ENCODE data around the gene KCTD17.

Gene KCTD17

GRCh38 chr22:37051391-37052385 lies at the start of gene KCTD17:
KCTD17 (plus strand) TSS chr22:37051742; CDS start chr22:37051761, 19 bp downstream.
- Histone ChIP-seq H3K4me3 (peak within 1 kb of the TSS; percentile 37), H3K4me1 (no peaks in the 10 kb centered on the region), H3K9me3 (no peaks in the 10 kb centered on the region), H3K36me3 (replicated peaks) (no peaks in the 10 kb centered on the region), H3K27me3 (ENCODE audit: low read depth) (no peaks in the 10 kb centered on the region)
- peak; percentile 60 to 81 for DNase-seq (ENCODE audit: low spot score in 2 of 2)
- in situ Hi-C loops (cut with MboI; ENCODE audit: low sequenced_read_pairs): no loop called here

GRCh38 chr22:37001826-37002225 lies 49.7 kb upstream of the KCTD17 start:
- Histone ChIP-seq H3K9me3 (no peaks in the 10 kb centered on the region), H3K4me1 (no peaks in the 10 kb centered on the region), H3K4me3 (no peak overlapping the region), H3K36me3 (replicated peaks) (no peaks in the 10 kb centered on the region), H3K27me3 (ENCODE audit: low read depth) (peaks cover 4% of the 10 kb centered on the region)
- no peak for DNase-seq (ENCODE audit: low spot score in 2 of 2)
- in situ Hi-C loops (cut with MboI; ENCODE audit: low sequenced_read_pairs): no loop called here

- in situ Hi-C loops (cut with MboI; ENCODE audit: low sequenced_read_pairs): no loop called here
- Histone ChIP-seq H3K27me3 (ENCODE audit: low read depth) (peaks cover 4% of the 10 kb centered on the region), H3K4me3 (no peak overlapping the region), H3K9me3 (no peaks in the 10 kb centered on the region), H3K36me3 (replicated peaks) (no peaks in the 10 kb centered on the region), H3K4me1 (no peaks in the 10 kb centered on the region)
- DNase-seq (ENCODE audit: low spot score in 2 of 2): no peak
These were observed 48.9 kb upstream of the KCTD17 start for GRCh38 chr22:37002633-37003032.

GRCh38 chr22:37007651-37008050 lies 43.9 kb upstream of the KCTD17 start:
- H3K36me3 ChIP-seq (replicated peaks): no peaks in the 10 kb centered on the region
- DNase-seq (ENCODE audit: low spot score in 2 of 2): no peak
- in situ Hi-C loops (cut with MboI; ENCODE audit: low sequenced_read_pairs): no loop called here

GRCh38 chr22:37008365-37008764 lies 43.2 kb upstream of the KCTD17 start:
- Histone ChIP-seq H3K36me3 (replicated peaks) (no peaks in the 10 kb centered on the region), H3K27me3 (ENCODE audit: low read depth) (peaks cover 6% of the 10 kb centered on the region), H3K4me3 (no peak overlapping the region), H3K4me1 (no peaks in the 10 kb centered on the region), H3K9me3 (no peaks in the 10 kb centered on the region)
- in situ Hi-C loops (cut with MboI; ENCODE audit: low sequenced_read_pairs): no loop called here
- no peak for DNase-seq (ENCODE audit: low spot score in 2 of 2)

More at GRCh38 chr22:37007651-37008050, 43.9 kb upstream of the KCTD17 start:
- Histone ChIP-seq H3K4me3 (no peak overlapping the region), H3K4me1 (no peaks in the 10 kb centered on the region), H3K9me3 (no peaks in the 10 kb centered on the region), H3K27me3 (ENCODE audit: low read depth) (peaks cover 6% of the 10 kb centered on the region)

- in situ Hi-C loops (cut with MboI; ENCODE audit: low sequenced_read_pairs): no loop called here
- no peak for DNase-seq (ENCODE audit: low spot score in 2 of 2)
- Histone ChIP-seq H3K4me3 (no peak overlapping the region), H3K27me3 (ENCODE audit: low read depth) (peaks cover 6% of the 10 kb centered on the region), H3K4me1 (no peaks in the 10 kb centered on the region), H3K9me3 (no peaks in the 10 kb centered on the region), H3K36me3 (replicated peaks) (no peaks in the 10 kb centered on the region)
These were observed 42.1 kb upstream of the KCTD17 start for GRCh38 chr22:37009490-37009889.

- H3K4me1 ChIP-seq: no peaks in the 10 kb centered on the region
- H3K9me3 ChIP-seq: no peaks in the 10 kb centered on the region
- H3K36me3 ChIP-seq (replicated peaks): no peaks in the 10 kb centered on the region
- DNase-seq (ENCODE audit: low spot score in 2 of 2): no peak
- no peak overlapping the region for H3K4me3 ChIP-seq
- H3K27me3 ChIP-seq (ENCODE audit: low read depth): peaks cover 6% of the 10 kb centered on the region
- in situ Hi-C loops (cut with MboI; ENCODE audit: low sequenced_read_pairs): no loop called here
These were observed 41.4 kb upstream of the KCTD17 start for GRCh38 chr22:37010174-37010573.

- no peaks in the 10 kb centered on the region; the same call in 1 of the 2 replicates for H3K36me3 ChIP-seq (replicated peaks)
- H3K9me3 ChIP-seq: no peaks in the 10 kb centered on the region
- H3K4me1 ChIP-seq: no peaks in the 10 kb centered on the region
- H3K4me3 ChIP-seq: no peak overlapping the region
- DNase-seq (ENCODE audit: low spot score in 2 of 2): no peak
- in situ Hi-C loops (cut with MboI; ENCODE audit: low sequenced_read_pairs): no loop called here
- H3K27me3 ChIP-seq (ENCODE audit: low read depth): peaks cover 6% of the 10 kb centered on the region
These were observed 40.6 kb upstream of the KCTD17 start for GRCh38 chr22:37010976-37011375.

GRCh38 chr22:37011472-37011871 lies 40.1 kb upstream of the KCTD17 start:
- Histone ChIP-seq H3K4me1 (no peaks in the 10 kb centered on the region), H3K27me3 (ENCODE audit: low read depth) (peaks cover 2% of the 10 kb centered on the region; the same call in 1 of the 2 replicates), H3K4me3 (no peak overlapping the region), H3K9me3 (no peaks in the 10 kb centered on the region), H3K36me3 (replicated peaks) (no peaks in the 10 kb centered on the region; the same call in 1 of the 2 replicates)
- no peak for DNase-seq (ENCODE audit: low spot score in 2 of 2)
- in situ Hi-C loops (cut with MboI; ENCODE audit: low sequenced_read_pairs): no loop called here

- no peak for DNase-seq (ENCODE audit: low spot score in 2 of 2)
- no peak overlapping the region for H3K4me3 ChIP-seq
- in situ Hi-C loops (cut with MboI; ENCODE audit: low sequenced_read_pairs): no loop called here
- no peaks in the 10 kb centered on the region for H3K9me3 ChIP-seq
- peaks cover 2% of the 10 kb centered on the region for H3K36me3 ChIP-seq (replicated peaks)
- no peaks in the 10 kb centered on the region for H3K4me1 ChIP-seq
- H3K27me3 ChIP-seq (ENCODE audit: low read depth): peaks cover 2% of the 10 kb centered on the region; the same call in 1 of the 2 replicates
These were observed 39.2 kb upstream of the KCTD17 start for GRCh38 chr22:37012262-37012904.

- H3K4me1 ChIP-seq: no peaks in the 10 kb centered on the region
- no peaks in the 10 kb centered on the region for H3K9me3 ChIP-seq
- DNase-seq (ENCODE audit: low spot score in 2 of 2): no peak
- H3K4me3 ChIP-seq: no peak overlapping the region
- H3K36me3 ChIP-seq (replicated peaks): peaks cover 7% of the 10 kb centered on the region
- in situ Hi-C loops (cut with MboI; ENCODE audit: low sequenced_read_pairs): no loop called here
- H3K27me3 ChIP-seq (ENCODE audit: low read depth): peaks cover 2% of the 10 kb centered on the region; the same call in 1 of the 2 replicates
These were observed 38.6 kb upstream of the KCTD17 start for GRCh38 chr22:37012956-37013355.

GRCh38 chr22:37014415-37014806 lies 37.1 kb upstream of the KCTD17 start:
- H3K9me3 ChIP-seq: no peaks in the 10 kb centered on the region
- no peak overlapping the region for H3K4me3 ChIP-seq
- in situ Hi-C loops (cut with MboI; ENCODE audit: low sequenced_read_pairs): no loop called here
- DNase-seq (ENCODE audit: low spot score in 2 of 2): no peak
- peaks cover 3% of the 10 kb centered on the region; the same call in 1 of the 2 replicates for H3K4me1 ChIP-seq
- H3K36me3 ChIP-seq (replicated peaks): peaks cover 12% of the 10 kb centered on the region
- H3K27me3 ChIP-seq (ENCODE audit: low read depth): no peaks in the 10 kb centered on the region; the same call in 1 of the 2 replicates

GRCh38 chr22:37014835-37015586 lies 36.5 kb upstream of the KCTD17 start:
- Histone ChIP-seq H3K27me3 (ENCODE audit: low read depth) (no peaks in the 10 kb centered on the region), H3K9me3 (no peaks in the 10 kb centered on the region)

More at GRCh38 chr22:37014835-37015586, 36.5 kb upstream of the KCTD17 start:
- Histone ChIP-seq H3K4me3 (no peak overlapping the region), H3K4me1 (peaks cover 3% of the 10 kb centered on the region; the same call in 1 of the 2 replicates), H3K36me3 (replicated peaks) (peaks cover 12% of the 10 kb centered on the region)
- in situ Hi-C loops (cut with MboI; ENCODE audit: low sequenced_read_pairs): no loop called here
- DNase-seq (ENCODE audit: low spot score in 2 of 2): no peak

Measured in HAP-1 (cell line).